Mesenchymal stem cell (in vitro differentiated cells and primary cell): ENCODE data around the gene FARS2.

Source experiments
- DNase-seq: peaks from one replicate; pipeline ENCODE4 v3.0.0-alpha.2; 2013
- H2AFZ ChIP-seq: one replicate; pipeline ENCODE4 v1.6.1; 2013; ENCODE audit warnings: low read depth, mild to moderate bottlenecking, control low read depth, inconsistent platforms, low read length, moderate library complexity
- H2AK5ac ChIP-seq: 2 replicates; pipeline ENCODE4 v1.6.1; 2013; ENCODE audit warnings: low read length, moderate library complexity, mild to moderate bottlenecking, inconsistent platforms; ENCODE audit not compliant: severe bottlenecking
- H2BK120ac ChIP-seq: one replicate; pipeline ENCODE4 v1.6.1; 2013; ENCODE audit warnings: low read depth, mild to moderate bottlenecking, inconsistent platforms, low read length, moderate library complexity
- H2BK12ac ChIP-seq, 2 experiments: one replicate each; pipeline ENCODE4 v1.6.1; 2013; ENCODE audit warnings: inconsistent platforms in 2 of 2, low read length in 2 of 2, mild to moderate bottlenecking in 2 of 2, moderate library complexity in 2 of 2, control low read depth in 1 of 2
- H2BK15ac ChIP-seq: one replicate; pipeline ENCODE4 v1.6.1; 2013; ENCODE audit warnings: mild to moderate bottlenecking, low read depth, inconsistent platforms; ENCODE audit not compliant: poor library complexity, severe bottlenecking
- H2BK5ac ChIP-seq: 2 replicates; pipeline ENCODE4 v1.6.1; 2013; ENCODE audit warnings: low read depth, mild to moderate bottlenecking, low read length, control low read depth, inconsistent platforms; ENCODE audit not compliant: poor library complexity, severe bottlenecking
- H3K14ac ChIP-seq, 2 experiments: one replicate each; pipeline ENCODE4 v1.6.1; 2013; ENCODE audit warnings: inconsistent platforms in 2 of 2, low read length in 2 of 2, control low read depth in 1 of 2, mild to moderate bottlenecking in 1 of 2, moderate library complexity in 1 of 2
- H3K18ac ChIP-seq, 2 experiments: one replicate each; pipeline ENCODE4 v1.6.1; 2013; ENCODE audit warnings: inconsistent platforms in 2 of 2, low read length in 2 of 2, control low read depth in 1 of 2, low read depth in 1 of 2, mild to moderate bottlenecking in 1 of 2
- H3K23ac ChIP-seq, 2 experiments: one replicate each; pipeline ENCODE4 v1.6.1; 2013; ENCODE audit warnings: inconsistent platforms in 2 of 2, low read length in 2 of 2, mild to moderate bottlenecking in 2 of 2, moderate library complexity in 2 of 2, control low read depth in 1 of 2
- H3K27ac ChIP-seq: 2 replicates; pipeline ENCODE4 v1.5.1; 2013; ENCODE audit warnings: mild to moderate bottlenecking, moderate library complexity, low read length, control low read depth, inconsistent platforms; ENCODE audit not compliant: poor library complexity, severe bottlenecking
- H3K27me3 ChIP-seq, 2 experiments: 2 replicates each; pipeline versions ENCODE4 v1.6.1 to v1.7.0; 2013; ENCODE audit warnings: low read length in 2 of 2, mild to moderate bottlenecking in 2 of 2, moderate library complexity in 2 of 2, control low read depth in 1 of 2, inconsistent platforms in 1 of 2; ENCODE audit not compliant: control insufficient read depth in 1 of 2, insufficient read depth in 1 of 2
- H3K36me3 ChIP-seq, 2 experiments: 2 replicates each; pipeline versions ENCODE4 v1.6.1 to v1.7.0; 2013; ENCODE audit warnings: low read length in 2 of 2, control low read depth in 1 of 2, inconsistent platforms in 1 of 2, low read depth in 1 of 2, mild to moderate bottlenecking in 1 of 2; ENCODE audit not compliant: insufficient read depth in 2 of 2, control insufficient read depth in 1 of 2
- H3K4ac ChIP-seq, 2 experiments: one replicate each; pipeline ENCODE4 v1.6.1; 2013; ENCODE audit warnings: inconsistent platforms in 2 of 2, low read length in 2 of 2, mild to moderate bottlenecking in 2 of 2, moderate library complexity in 2 of 2, control low read depth in 1 of 2, low read depth in 1 of 2
- H3K4me1 ChIP-seq: 2 replicates; pipeline ENCODE4 v1.6.1; 2013; ENCODE audit warnings: low read depth, low read length, control low read depth; ENCODE audit not compliant: control insufficient read depth, insufficient read depth
- H3K4me2 ChIP-seq: 2 replicates; pipeline ENCODE4 v1.6.1; 2013; ENCODE audit warnings: low read length, mild to moderate bottlenecking, inconsistent platforms; ENCODE audit not compliant: poor library complexity, severe bottlenecking
- H3K4me3 ChIP-seq, 2 experiments: 2 replicates each; pipeline versions ENCODE4 v1.5.1 to v1.7.0; 2013; ENCODE audit warnings: low read length in 2 of 2, mild to moderate bottlenecking in 2 of 2, control low read depth in 1 of 2, low read depth in 1 of 2; ENCODE audit not compliant: insufficient read depth in 1 of 2
- H3K79me1 ChIP-seq: replicated peaks from 2 replicates; pipeline ENCODE4 v1.6.1; 2013; ENCODE audit warnings: mild to moderate bottlenecking, control low read depth, low read length, inconsistent platforms; ENCODE audit not compliant: poor library complexity, severe bottlenecking
- H3K9ac ChIP-seq: 2 replicates; pipeline ENCODE4 v1.7.0; 2013; ENCODE audit warnings: mild to moderate bottlenecking, low read length, moderate library complexity
- H3K9me3 ChIP-seq: 2 replicates; pipeline ENCODE4 v1.7.0; 2013; ENCODE audit warnings: mild to moderate bottlenecking, low read length; ENCODE audit not compliant: control insufficient read depth
- H4K8ac ChIP-seq: one replicate; pipeline ENCODE4 v1.6.1; 2013; ENCODE audit warnings: inconsistent platforms, mild to moderate bottlenecking, low read length, moderate library complexity
- H4K91ac ChIP-seq: one replicate; pipeline ENCODE4 v1.6.1; 2013; ENCODE audit warnings: mild to moderate bottlenecking, low read length, inconsistent platforms
- WGBS: methylation state at CpG from one replicate; pipeline ENCODE4 v1.1.7; 2013; ENCODE audit warnings: mixed read lengths; 5-methylcytosine and 5-hydroxymethylcytosine counted together

FARS2 gene

DNA sequence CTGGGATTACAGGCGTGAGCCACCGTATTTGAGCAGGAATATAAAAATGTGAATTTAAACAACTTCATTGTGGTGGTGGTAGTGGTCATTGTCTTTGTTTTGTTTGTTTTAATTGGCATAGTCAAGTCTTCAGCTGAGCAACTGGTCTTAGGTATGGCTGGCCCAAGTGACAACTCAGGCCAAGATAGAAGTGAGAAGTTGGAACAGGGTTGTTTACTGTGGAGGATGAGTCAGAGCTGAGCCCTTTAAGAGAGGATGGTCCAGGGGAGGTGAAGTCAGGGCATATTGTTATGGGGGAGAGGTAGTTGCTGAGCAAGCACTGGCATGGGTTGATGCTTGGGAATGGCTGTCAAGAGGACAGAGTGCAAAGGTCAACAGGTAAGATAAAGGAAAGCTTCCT, 308.2 kb downstream of the FARS2 start:
- H3K36me3 ChIP-seq: no peaks in the 10 kb centered on the region
- H3K4me1 ChIP-seq: no peaks in the 10 kb centered on the region
- peak; percentile 33 for DNase-seq
- H3K27ac ChIP-seq: no peak overlapping the region
- no peak overlapping the region for H3K18ac ChIP-seq
- no peak overlapping the region for H4K91ac ChIP-seq
- no peak overlapping the region for H2BK5ac ChIP-seq
- H3K4me3 ChIP-seq: no peak overlapping the region
- no peak overlapping the region for H3K4ac ChIP-seq
- H2BK120ac ChIP-seq: no peak overlapping the region
- H3K4me2 ChIP-seq: no peak overlapping the region
- H2AK5ac ChIP-seq: no peak overlapping the region
- no peak overlapping the region for H3K9ac ChIP-seq
- no peak overlapping the region for H2AFZ ChIP-seq
- no peak overlapping the region for H2BK15ac ChIP-seq
- peaks cover 1% of the 10 kb centered on the region for H3K9me3 ChIP-seq
- no peak overlapping the region for H4K8ac ChIP-seq
- H2BK12ac ChIP-seq: no peak overlapping the region
- no peaks in the 10 kb centered on the region for H3K27me3 ChIP-seq
- 90% methylated on average over 2 of the region's 2 CpGs for WGBS
- no peak overlapping the region for H3K23ac ChIP-seq
- no peak overlapping the region for H3K14ac ChIP-seq
- peaks cover 3% of the 10 kb centered on the region for H3K79me1 ChIP-seq

DNA sequence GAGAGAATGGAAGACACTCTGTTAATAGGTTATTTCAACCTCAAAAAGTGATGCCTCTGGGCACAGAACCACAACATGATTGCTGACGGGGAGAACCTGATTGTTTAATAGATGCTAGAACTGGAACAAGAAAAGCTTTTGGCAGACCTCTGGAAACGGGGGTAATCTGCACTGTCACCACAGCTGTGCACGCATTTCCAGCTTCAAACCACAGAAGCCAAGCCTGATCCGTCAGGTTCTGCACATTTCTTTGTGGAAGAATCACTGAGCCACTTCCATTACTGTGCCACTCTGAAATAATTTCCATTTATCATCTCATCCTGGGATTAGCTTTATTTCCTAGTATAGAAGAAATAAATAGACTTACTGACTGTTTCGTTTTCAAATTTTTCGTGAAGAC, 309.3 kb downstream of the FARS2 start:
- Histone ChIP-seq H2BK5ac (no peak overlapping the region), H4K91ac (no peak overlapping the region), H3K79me1 (peaks cover 3% of the 10 kb centered on the region), H2AFZ (no peak overlapping the region), H3K9me3 (peaks cover 6% of the 10 kb centered on the region), H3K18ac (no peak overlapping the region), H3K27me3 (no peaks in the 10 kb centered on the region), H3K4me1 (no peaks in the 10 kb centered on the region), H3K4me2 (no peak overlapping the region), H3K36me3 (no peaks in the 10 kb centered on the region), H3K4me3 (no peak overlapping the region), H2BK120ac (no peak overlapping the region), H3K14ac (no peak overlapping the region), H3K27ac (no peak overlapping the region), H2AK5ac (no peak overlapping the region), H2BK15ac (no peak overlapping the region), H2BK12ac (no peak overlapping the region), H3K9ac (no peak overlapping the region), H3K4ac (no peak overlapping the region), H4K8ac (no peak overlapping the region), H3K23ac (no peak overlapping the region)
- DNase-seq: no peak
- 78% methylated on average over 5 of the region's 6 CpGs for WGBS

DNA sequence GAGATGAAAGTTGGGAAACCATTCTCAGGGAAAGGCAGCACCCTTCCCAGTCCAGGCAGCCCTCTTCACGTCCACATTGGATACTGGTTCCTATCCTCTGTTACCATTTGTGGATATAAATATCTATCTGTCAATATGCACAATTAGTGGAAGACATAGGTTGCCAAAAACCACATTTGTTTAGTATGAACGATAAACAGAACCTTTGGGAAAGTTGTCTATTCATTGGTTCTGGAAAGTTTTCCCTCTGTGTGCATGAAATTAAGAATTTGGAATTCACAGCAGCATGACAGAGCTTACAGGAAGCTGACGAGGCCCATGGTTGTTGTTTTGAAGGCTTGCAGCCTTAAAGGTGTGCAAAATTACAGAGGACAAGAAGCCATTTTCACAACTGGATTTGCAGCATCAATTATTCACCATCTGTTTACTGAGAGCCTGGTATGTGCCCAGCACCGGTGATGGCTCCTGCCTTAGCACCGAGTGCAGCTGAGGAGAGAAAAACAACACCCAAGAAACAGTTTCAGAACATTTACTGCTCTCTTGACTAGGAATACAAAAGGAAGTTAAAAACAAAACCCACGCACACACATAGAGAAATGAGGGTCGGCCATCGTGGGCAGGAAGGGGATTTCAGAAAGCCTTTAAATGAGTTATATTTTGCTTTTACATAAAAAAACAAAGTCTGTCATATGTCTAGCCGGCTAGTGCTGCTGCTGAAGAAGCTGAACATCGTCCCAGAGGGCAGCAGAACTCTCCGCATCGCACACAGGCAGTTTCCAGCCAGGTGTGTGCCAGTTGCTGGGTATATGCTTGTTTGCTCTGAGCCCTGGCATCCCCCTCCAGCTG, 319.6 kb downstream of the FARS2 start:
- Histone ChIP-seq H3K27me3 (no peaks in the 10 kb centered on the region), H3K9me3 (no peaks in the 10 kb centered on the region), H3K18ac (no peak overlapping the region), H2BK5ac (no peak overlapping the region), H3K9ac (no peak overlapping the region), H2BK15ac (no peak overlapping the region), H2BK12ac (peak overlapping the region in 1 of 2 experiments; percentile 45), H3K4me1 (no peaks in the 10 kb centered on the region), H4K91ac (no peak overlapping the region), H3K4me2 (no peak overlapping the region), H3K36me3 (no peaks in the 10 kb centered on the region), H3K4me3 (no peak overlapping the region), H2AK5ac (no peak overlapping the region), H4K8ac (no peak overlapping the region), H3K14ac (no peak overlapping the region), H3K79me1 (peaks cover 2% of the 10 kb centered on the region), H3K23ac (no peak overlapping the region), H3K27ac (no peak overlapping the region), H2BK120ac (no peak overlapping the region), H2AFZ (no peak overlapping the region), H3K4ac (no peak overlapping the region)
- WGBS: 94% methylated on average over 10 of the region's 12 CpGs
- DNase-seq: no peak

DNA sequence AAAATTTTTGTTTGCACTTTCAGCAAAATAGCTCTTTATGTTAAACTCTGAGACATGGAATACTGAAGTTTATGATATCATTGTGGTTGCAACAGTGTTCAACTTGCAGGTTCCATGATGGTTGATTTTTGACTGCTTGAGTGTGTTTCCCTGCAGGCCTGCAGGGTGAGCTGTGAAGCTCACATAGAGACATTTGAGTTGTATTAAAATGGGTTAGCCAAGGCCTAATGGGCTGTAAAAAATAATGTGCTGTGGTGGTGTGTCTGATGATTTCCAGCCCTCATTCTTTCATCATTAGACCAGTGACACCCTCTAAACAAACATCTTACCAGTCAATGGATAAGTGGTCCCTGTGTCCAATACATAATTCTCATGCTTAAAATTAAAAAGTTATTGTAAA, 321.4 kb downstream of the FARS2 start:
- Histone ChIP-seq H3K27me3 (no peaks in the 10 kb centered on the region), H2BK15ac (no peak overlapping the region), H3K4me1 (no peaks in the 10 kb centered on the region), H2AK5ac (no peak overlapping the region), H3K4me2 (no peak overlapping the region), H3K79me1 (peaks cover 2% of the 10 kb centered on the region), H3K36me3 (no peaks in the 10 kb centered on the region), H2AFZ (no peak overlapping the region), H3K27ac (no peak overlapping the region), H3K23ac (no peak overlapping the region), H2BK120ac (no peak overlapping the region), H3K9me3 (no peaks in the 10 kb centered on the region), H3K14ac (no peak overlapping the region), H3K4ac (no peak overlapping the region), H4K8ac (no peak overlapping the region), H2BK5ac (no peak overlapping the region), H2BK12ac (no peak overlapping the region), H4K91ac (no peak overlapping the region), H3K9ac (no peak overlapping the region), H3K4me3 (no peak overlapping the region), H3K18ac (no peak overlapping the region)
- DNase-seq: peak; percentile 16
